ENCODE data around the gene TEX55.
"Not testable (repeated sequence)": the region's sequence is repeated elsewhere in the genome, so short reads cannot be mapped to it uniquely, and the experiment has no call there.

TEX55 gene

DNA sequence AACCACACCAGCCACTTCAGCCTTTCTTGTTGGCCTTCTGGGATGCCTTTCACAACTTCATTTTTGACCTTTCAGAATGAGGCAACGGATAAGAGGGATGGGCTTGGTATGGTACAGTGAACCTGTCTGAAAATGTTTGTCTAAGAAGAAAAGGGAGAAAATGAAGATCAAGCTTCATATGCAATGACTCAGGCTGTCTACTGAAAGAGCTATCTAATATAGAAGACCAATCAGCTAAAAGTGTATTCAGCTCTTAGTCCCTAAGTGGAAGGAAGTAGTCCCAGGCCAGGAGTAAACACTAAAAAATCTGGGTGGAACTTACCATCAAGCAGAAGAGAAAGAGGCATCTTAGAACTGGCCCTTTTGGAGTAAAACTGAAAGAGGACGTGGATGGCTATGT lies 15.3 kb downstream of the TEX55 start:
- no peak for DNase-seq

DNA sequence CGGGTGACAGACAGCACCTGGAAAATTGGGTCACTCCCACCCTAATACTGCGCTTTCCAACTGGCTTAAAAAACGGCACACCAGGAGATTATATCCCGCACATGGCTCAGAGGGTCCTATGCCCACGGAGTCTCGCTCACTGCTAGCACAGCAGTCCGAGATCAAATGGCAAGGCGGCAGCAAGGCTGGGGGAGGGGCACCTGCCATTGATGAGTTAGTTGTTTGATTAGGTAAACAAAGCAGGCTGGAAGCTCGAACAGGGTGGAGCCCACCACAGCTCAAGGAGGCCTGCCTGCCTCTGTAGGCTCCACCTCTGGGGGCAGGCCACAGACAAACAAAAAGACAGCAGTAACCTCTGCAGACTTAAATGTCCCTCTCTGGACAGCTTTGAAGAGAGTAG lies 18.8 kb downstream of the TEX55 start:
- not testable (repeated sequence) for DNase-seq

DNA sequence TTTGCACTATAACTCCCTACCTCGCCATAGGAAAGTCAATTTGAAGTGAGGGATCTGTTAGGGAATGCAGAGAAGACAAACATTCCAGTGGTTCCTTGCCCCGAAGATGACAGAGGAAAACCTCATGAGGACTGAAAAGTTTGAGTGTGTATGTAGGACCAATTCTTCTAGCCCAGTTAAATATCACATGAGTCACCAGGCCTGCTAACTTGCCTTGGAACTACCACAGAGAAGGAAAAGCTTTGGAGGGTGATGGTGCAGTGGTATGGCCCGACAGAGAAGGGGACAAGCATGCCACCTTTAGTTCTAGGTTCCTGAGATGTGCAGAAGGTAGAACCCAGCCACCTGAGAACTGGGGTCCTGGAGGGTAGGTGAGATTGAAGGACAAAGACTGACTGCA lies 24.9 kb downstream of the TEX55 start:
- DNase-seq = no peak

DNA sequence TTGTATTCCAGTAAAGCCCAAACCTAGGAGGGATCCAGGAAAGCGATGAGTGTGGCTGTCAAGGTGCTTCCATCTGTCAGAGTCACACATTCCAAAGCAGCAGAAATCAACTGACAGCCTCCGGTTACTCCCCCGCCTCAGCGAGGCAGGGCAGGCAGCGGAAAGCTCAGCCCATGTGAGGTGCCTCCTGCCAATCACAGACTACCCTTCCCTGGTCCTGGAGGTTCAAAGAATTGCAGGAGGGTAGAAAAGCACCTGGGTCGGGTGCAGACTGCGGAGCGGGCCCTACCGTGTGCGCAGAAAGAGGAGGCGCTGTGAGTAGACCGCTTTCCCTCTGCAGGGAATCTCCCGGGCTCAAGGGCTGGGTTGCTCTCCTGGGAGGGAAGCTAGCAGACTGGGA lies 27.4 kb downstream of the TEX55 start, which contains the start of gene UPK1B:
Gene UPK1B (plus strand): TSS at position 274 of the 400 bp plus-strand sequence. CDS start 13,144 bp downstream, outside the sequence.
- DNase-seq = no peak

GRCh38 chr3:119175872-119176756 lies 30.1 kb downstream of the TEX55 start:
- DNase-seq = no peak

- no peak for DNase-seq
These were observed 30.8 kb downstream of the TEX55 start for GRCh38 chr3:119176778-119177177.

- no peak for DNase-seq
These were observed 31.4 kb downstream of the TEX55 start for GRCh38 chr3:119177321-119177720.

GRCh38 chr3:119181765-119182164 lies 35.8 kb downstream of the TEX55 start:
- DNase-seq = no peak

- no peak for DNase-seq
These were observed 38.1 kb downstream of the TEX55 start for GRCh38 chr3:119184111-119184510.

DNA sequence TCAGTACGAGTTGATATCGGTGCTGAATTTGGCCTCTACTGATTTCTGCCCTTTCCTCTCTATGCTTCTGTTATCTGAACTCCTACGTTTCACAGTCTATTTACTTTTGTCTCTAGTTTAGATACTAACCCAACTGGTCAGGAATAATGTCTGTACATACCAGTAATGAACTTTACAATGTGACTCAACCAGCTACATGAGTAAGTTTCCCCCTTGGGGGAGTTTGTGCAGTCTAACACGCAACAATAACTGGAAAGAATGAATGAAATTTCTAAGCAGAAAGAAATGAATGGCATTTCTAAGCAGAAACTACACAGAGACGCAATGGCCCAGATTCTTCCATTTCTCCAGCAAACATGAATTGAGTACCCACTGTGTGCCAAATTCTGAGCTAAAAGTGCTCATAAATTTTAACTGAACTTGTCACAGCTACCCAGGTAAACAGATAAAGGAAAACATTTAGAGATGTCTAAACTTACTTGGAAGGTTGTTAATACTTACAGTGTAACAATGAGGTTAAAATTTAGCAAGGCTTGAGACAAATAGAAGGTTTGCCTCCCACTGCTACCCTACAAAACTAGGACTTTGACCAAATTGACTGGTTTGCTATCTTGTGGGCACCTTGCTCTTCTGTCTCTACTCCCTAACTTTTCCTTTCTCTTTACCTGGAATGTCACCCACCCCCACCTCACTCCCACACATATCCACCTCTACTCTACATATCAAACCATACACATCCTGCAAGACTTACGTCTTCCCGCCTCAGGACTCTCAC lies 39.0 kb downstream of the TEX55 start:
- DNase-seq = no peak

GRCh38 chr3:119187266-119187665 lies 41.3 kb downstream of the TEX55 start:
- no peak for DNase-seq

DNA sequence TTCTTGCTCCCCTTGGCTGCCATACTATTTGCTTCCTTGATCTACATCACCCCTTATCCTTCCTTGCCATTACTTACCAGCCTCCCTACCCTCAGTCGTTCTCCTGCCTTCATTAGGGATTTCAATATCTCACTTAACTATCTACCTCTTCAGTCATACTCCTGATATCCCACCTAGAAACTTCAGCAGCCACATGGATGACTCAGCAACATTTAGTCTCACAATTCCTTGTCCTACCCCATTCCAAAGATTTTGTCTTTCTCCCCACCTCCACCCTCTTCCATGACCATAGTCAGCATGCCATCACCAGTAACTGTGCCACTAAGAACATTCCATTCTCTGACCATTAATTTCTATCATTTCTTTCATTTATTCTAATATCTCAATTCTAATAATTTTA lies 45.8 kb downstream of the TEX55 start:
- DNase-seq = no peak

DNA sequence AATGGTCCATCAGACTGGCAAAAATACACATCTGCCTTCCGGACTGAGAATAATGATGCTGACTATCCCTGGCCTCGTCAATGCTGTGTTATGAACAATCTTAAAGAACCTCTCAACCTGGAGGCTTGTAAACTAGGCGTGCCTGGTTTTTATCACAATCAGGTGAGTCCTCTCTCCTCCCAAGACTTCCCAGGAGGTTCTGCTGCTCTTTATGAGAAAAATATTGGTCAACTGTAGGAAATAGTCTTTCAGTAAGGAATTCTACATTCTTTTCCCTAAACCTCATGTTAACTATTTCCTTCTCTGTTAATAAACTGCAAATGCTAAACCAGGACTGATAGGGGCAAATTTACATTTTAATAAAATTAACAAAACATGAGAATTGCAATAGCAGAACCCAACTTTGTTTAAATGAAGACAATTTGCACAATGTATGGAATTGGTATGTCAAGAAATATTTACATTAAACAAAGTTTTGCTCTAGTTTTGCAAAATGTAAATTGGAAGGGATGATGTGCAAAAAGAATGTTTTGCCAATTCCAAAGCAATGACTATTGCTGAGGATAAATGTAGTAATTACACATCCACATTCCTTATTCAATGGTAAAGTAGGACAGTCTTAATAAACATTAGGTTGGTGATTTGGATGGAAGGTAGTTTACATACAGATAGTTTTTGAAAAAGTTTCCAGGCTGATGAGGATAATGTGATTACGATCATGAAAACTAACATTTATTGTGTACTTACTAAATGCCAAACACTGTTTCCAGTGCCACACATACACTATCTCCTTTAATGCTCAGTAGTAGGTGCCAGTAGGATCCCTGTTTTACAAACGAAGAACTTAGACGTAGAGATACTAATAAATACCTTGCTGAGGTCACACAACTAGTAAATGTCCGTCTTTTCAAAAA lies 48.5 kb downstream of the TEX55 start:
- DNase-seq = no peak

DNA sequence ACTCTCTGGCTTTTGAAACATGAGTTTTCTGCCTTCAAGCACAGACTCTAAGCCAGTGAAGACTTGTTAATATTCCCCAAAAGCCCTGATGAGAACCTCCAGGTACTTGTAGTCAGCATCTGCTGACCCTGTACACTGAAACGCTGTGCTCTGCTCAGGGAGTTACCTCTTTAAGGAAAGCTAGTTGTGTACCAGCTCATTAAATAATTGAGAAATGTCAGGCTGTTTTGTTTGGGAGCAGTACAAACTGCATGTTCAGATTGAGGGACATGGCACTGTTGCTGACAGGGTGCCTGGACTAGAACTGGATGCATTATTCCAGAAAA lies 49.1 kb downstream of the TEX55 start:
- no peak for DNase-seq

- DNase-seq = no peak
These were observed 49.9 kb downstream of the TEX55 start for GRCh38 chr3:119195911-119196310.

Data from RPMI8226 (cell line).